Measurements from ENCODE around the gene KDM5B. TPM values are rescaled to one million over a fixed set of nuclear protein-coding genes. Genes with fewer than 3 reads are reported as not detected.
A peak's percentile ranks its signal among the peaks of the same experiment; 100 is the strongest.

The KDM5B gene
- total and polyA plus RNA-seq, 2 of the 8 experiments (the other 6 are each of a cell fraction or from before 2014, with no cell fraction given), result 73.3 to 210 TPM

DNA sequence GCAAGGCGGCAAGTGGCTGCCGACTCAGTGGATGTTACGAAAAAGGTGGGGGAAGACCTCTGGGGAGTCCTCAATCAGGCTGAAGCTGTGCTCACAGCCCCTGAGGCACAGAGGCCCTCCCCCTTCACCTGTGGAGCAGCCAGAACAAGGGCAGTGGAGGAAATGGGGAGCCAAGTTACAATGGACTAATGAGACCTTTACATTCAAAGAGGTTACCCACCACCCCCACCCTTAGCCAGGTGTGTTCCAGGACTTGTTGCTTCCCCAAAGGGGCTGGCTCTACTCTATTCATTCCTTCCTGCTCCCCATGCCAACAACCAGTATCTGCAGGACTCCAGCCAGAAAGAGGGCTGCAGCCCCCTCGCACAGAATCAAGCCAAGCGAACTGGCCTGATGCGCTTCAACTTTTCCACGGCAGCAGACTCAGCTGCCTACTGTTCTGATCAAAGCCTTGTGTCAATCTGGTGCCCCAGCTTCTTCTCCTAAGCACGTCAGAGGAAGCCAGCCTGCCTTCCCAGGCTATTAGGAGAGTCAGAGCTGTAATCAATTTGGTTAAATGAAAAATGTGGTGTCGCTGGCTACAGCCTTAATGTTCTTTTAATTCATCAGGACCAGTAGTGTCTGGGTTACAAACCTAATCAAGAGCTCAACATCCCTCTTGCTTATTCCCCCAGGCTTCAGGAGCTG, 96.1 kb downstream of the KDM5B start:
- Histone ChIP-seq H4K20me1 (replicated peaks in 1 of 2; ENCODE audit: control insufficient read depth in 1 of 2, insufficient read depth in 2 of 2, low read length in 2 of 2) (no peaks in the 10 kb centered on the region), H3K4me3 (ENCODE audit: extremely low read depth in 1 of 4, insufficient read depth in 2 of 4, low read depth in 3 of 4, low read length in 4 of 4) (no peak overlapping the region), H2BK20ac (ENCODE audit: low read length) (peak overlapping the region; percentile 44; the same call in 1 of the 2 replicates), H3K9ac (replicated peaks in 1 of 4; ENCODE audit: extremely low read depth in 1 of 4, low read depth in 3 of 4, low read length in 3 of 4) (no peak overlapping the region), H4K5ac (ENCODE audit: insufficient read length, low read depth, low read length) (no peak overlapping the region), H4K8ac (ENCODE audit: extremely low read depth, insufficient read depth, low read length) (no peak overlapping the region), H3K27me3 (replicated peaks in 1 of 4; ENCODE audit: control insufficient read depth in 3 of 4, extremely low read depth in 1 of 4, insufficient read depth in 3 of 4, low read length in 3 of 4) (peaks cover 0 to 30% (median 19%) of the 10 kb centered on the region in 4 experiments; a peak in 5 of 7 replicates), H2BK15ac (ENCODE audit: low read length) (peak overlapping the region; percentile 77; the same call in 1 of the 2 replicates), H3K23ac (ENCODE audit: insufficient read length) (no peak overlapping the region), H2BK5ac (ENCODE audit: low read depth, low read length) (no peak overlapping the region), H3K79me1 (ENCODE audit: low read depth, low read length) (no peaks in the 10 kb centered on the region), H4K91ac (replicated peaks; ENCODE audit: insufficient read length, low read length) (no peak overlapping the region), H2AK5ac (ENCODE audit: low read depth, low read length) (peak overlapping the region; percentile 33; the same call in 1 of the 2 replicates), H3K4me2 (ENCODE audit: insufficient read depth in 1 of 2, low read depth in 2 of 2, low read length in 2 of 2) (peak overlapping the region; percentile 47 to 85), H2BK12ac (ENCODE audit: low read depth, low read length) (peak overlapping the region; percentile 77; the same call in 1 of the 2 replicates), H3K9me3 (ENCODE audit: insufficient read depth in 2 of 2, low read depth in 1 of 2, low read length in 1 of 2) (no peaks in the 10 kb centered on the region), H3K79me2 (ENCODE audit: control insufficient read depth in 1 of 2, insufficient read depth in 2 of 2, low read length in 2 of 2) (no peaks in the 10 kb centered on the region), H3K14ac (ENCODE audit: insufficient read length) (no peak overlapping the region), H3K56ac (replicated peaks; ENCODE audit: insufficient read length, low read depth, low read length) (no peak overlapping the region), H2AFZ (ENCODE audit: low read length) (0 out of 2 replicates have a peak overlapping the region, but pooled peaks have one; percentile 22), H3K18ac (ENCODE audit: extremely low read depth, low read length) (peak overlapping the region; percentile 65; the same call in 1 of the 2 replicates), H3K4me1 (replicated peaks in 1 of 4; ENCODE audit: control insufficient read depth in 3 of 4, insufficient read depth in 4 of 4, low read length in 3 of 4) (peaks cover 10 to 31% (median 22%) of the 10 kb centered on the region in 4 experiments), H3K4ac (replicated peaks; ENCODE audit: insufficient read length, low read depth, low read length) (no peak overlapping the region), H3K27ac (ENCODE audit: low read depth, low read length) (no peak overlapping the region), H3K36me3 (ENCODE audit: control insufficient read depth in 2 of 4, insufficient read depth in 4 of 4, low read length in 3 of 4) (no peaks in the 10 kb centered on the region), H2BK120ac (replicated peaks; ENCODE audit: low read depth, low read length) (no peak overlapping the region), H3K23me2 (ENCODE audit: low read depth, low read length) (peaks cover 12% of the 10 kb centered on the region; the same call in 1 of the 2 replicates)
- TF ChIP-seq CEBPB (IDR thresholded peaks at IDR 0.05; ENCODE audit: low read depth, low read length), result no peak
- TF ChIP-seq, protein P1, sequence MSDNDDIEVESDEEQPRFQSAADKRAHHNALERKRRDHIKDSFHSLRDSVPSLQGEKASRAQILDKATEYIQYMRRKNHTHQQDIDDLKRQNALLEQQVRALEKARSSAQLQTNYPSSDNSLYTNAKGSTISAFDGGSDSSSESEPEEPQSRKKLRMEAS (IDR thresholded peaks at IDR 0.05), result no peak
- peak; percentile 48; the same call in 1 of the 2 replicates for TF ChIP-seq SP1 (IDR thresholded peaks at IDR 0.05; ENCODE audit: low read depth, low read length)
- peak; percentile 36; the same call in 1 of the 2 replicates for TF ChIP-seq TAF1 (IDR thresholded peaks at IDR 0.05; ENCODE audit: low read depth, low read length)
- no peak for TF ChIP-seq SP4 (IDR thresholded peaks at IDR 0.05; ENCODE audit: low read length)
- TF ChIP-seq YY1 (IDR thresholded peaks at IDR 0.05; ENCODE audit: low read depth, low read length), result no peak
- TF ChIP-seq TBP (IDR thresholded peaks at IDR 0.05; ENCODE audit: low read depth, low read length), result no peak
- peak; percentile 26 for TF ChIP-seq ASH2L (IDR thresholded peaks at IDR 0.05; ENCODE audit: low read length)
- TF ChIP-seq, protein P2, sequence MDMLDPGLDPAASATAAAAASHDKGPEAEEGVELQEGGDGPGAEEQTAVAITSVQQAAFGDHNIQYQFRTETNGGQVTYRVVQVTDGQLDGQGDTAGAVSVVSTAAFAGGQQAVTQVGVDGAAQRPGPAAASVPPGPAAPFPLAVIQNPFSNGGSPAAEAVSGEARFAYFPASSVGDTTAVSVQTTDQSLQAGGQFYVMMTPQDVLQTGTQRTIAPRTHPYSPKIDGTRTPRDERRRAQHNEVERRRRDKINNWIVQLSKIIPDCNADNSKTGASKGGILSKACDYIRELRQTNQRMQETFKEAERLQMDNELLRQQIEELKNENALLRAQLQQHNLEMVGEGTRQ (IDR thresholded peaks at IDR 0.05; ENCODE audit: low read length), result no peak
- 55% methylated on average over 9 of the region's 9 CpGs; no CpG with 5 or more reads in 1 of the 2 experiments for WGBS, 2 experiments (ENCODE audit: extremely low coverage in 1 of 2, insufficient coverage in 1 of 2, insufficient read length in 1 of 2, insufficient replicate concordance in 2 of 2, low coverage in 1 of 2, low lambda C conversion rate in 2 of 2, missing lambda C conversion rate in 1 of 2)
- FAIRE-seq, result no peak
- ChIA-PET CTCF (ENCODE audit: partially characterized antibody) (interaction anchor here (0.7 to 14.0 kb wide), 16 partner anchors 10 to 316 kb away, joined by 3 to 180 read pairs (median 5); no protein-coding TSS in a partner anchor), POLR2A (ENCODE audit: partially characterized antibody) (interaction anchor here (0.9 to 1.4 kb wide), 2 partner anchors 11 to 21 kb away, joined by 4 read pairs; no protein-coding TSS in a partner anchor)
- DNase-seq (ENCODE audit: low read depth in 1 of 2, low spot score in 2 of 2), result no peak

Data from H1 (cell line).